Measurements from ENCODE around the gene ADORA1. TPM values are rescaled to one million over a fixed set of nuclear protein-coding genes. Genes with fewer than 3 reads are reported as not detected.

Gene ADORA1
- total RNA-seq, result 8.8 and 11.3 TPM in 2 replicates

GRCh38 chr1:203127666-203128430 lies at the start of gene ADORA1:
TSS of gene ADORA1 (plus strand) at chr1:203127726. CDS start at chr1:203128842, 1,116 bp downstream.

GRCh38 chr1:203085528-203086406 lies 41.8 kb upstream of the ADORA1 start, which contains the start of gene MYOG:
TSS of gene MYOG (minus strand) at chr1:203086012. CDS start at chr1:203085961, 51 bp downstream.

GRCh38 chr1:203175237-203175826 lies 47.8 kb downstream of the ADORA1 start, which contains the start of gene MYBPH:
TSS of gene MYBPH (minus strand) at chr1:203175826. CDS start at chr1:203175755, 71 bp downstream.

GRCh38 chr1:203186446-203187303 lies 59.1 kb downstream of the ADORA1 start, which contains the start of gene CHI3L1:
TSS of gene CHI3L1 (minus strand) at chr1:203186704. CDS start at chr1:203186623, 81 bp downstream.

Other genes with a start within 250 kb of the ADORA1 start
- gene RABIF, start 238.6 kb upstream of the ADORA1 start, total RNA-seq, result 5.7 and 6.3 TPM in 2 replicates
- gene KLHL12, start 200.5 kb upstream of the ADORA1 start, total RNA-seq, result 9.3 and 11.2 TPM in 2 replicates
- 43.6 and 46.7 TPM in 2 replicates for gene ADIPOR1, start 169.4 kb upstream of the ADORA1 start, total RNA-seq
- 35.6 and 40.4 TPM in 2 replicates for gene CYB5R1, start 160.5 kb upstream of the ADORA1 start, total RNA-seq
- 44.9 and 55.6 TPM in 2 replicates for gene TMEM183A, start 120.4 kb upstream of the ADORA1 start, total RNA-seq
- gene PPFIA4, start 101.2 kb upstream of the ADORA1 start, total RNA-seq, result 4.2 and 10.1 TPM in 2 replicates
- not detected in 2 replicates for gene MYOG, start 41.7 kb upstream of the ADORA1 start, total RNA-seq
- 1.0 and 1.3 TPM in 2 replicates for gene MYBPH, start 48.1 kb downstream of the ADORA1 start, total RNA-seq
- 2,798 and 3,366 TPM in 2 replicates for gene CHI3L1, start 59.0 kb downstream of the ADORA1 start, total RNA-seq
- gene CHIT1, start 101.9 kb downstream of the ADORA1 start, total RNA-seq, result not detected in 2 replicates
- 24.0 and 25.3 TPM in 2 replicates for gene BTG2, start 177.8 kb downstream of the ADORA1 start, total RNA-seq
- 27.9 and 29.1 TPM in 2 replicates for gene FMOD, start 223.4 kb downstream of the ADORA1 start, total RNA-seq

All from cardiac ventricle fibroblast (primary cell).